Tibial nerve (tissue), 4 donors: Measurements from ENCODE around the gene SYTL1. TPM values are rescaled to one million over a fixed set of nuclear protein-coding genes. Genes with fewer than 3 reads are reported as not detected.

Source experiments
- DNase-seq, 2 donors: peaks; one replicate each; pipeline ENCODE4 v3.0.0-alpha.2; 2019; ENCODE audit warnings: low spot score in 2 of 2
- H3K27ac ChIP-seq, 4 donors: fragments of 200-600 bp; sonication (generic) in 3 of 4; one replicate each; pipeline ENCODE4 v1.5.1; 2017 to 2019; ENCODE audit warnings: mild to moderate bottlenecking in 1 of 4
- H3K27me3 ChIP-seq, 2 donors: fragments of 200-600 bp; sonication (generic) in 1 of 2; one replicate each; pipeline versions ENCODE4 v1.5.1 to v1.6.0; 2017 to 2019
- H3K36me3 ChIP-seq, 3 donors: fragments of 200-600 bp; sonication (generic); one replicate each; pipeline ENCODE4 v1.5.1; 2018 to 2019
- H3K4me1 ChIP-seq, 4 donors: fragments of 200-600 bp; sonication (generic) in 3 of 4; one replicate each; pipeline ENCODE4 v1.5.1; 2017 to 2019
- H3K4me3 ChIP-seq, 4 donors: fragments of 200-600 bp; sonication (generic) in 3 of 4; one replicate each; pipeline ENCODE4 v1.5.1; 2017 to 2019; ENCODE audit warnings: mild to moderate bottlenecking in 1 of 4, moderate library complexity in 1 of 4
- H3K9me3 ChIP-seq, 4 donors: fragments of 200-600 bp; sonication (generic) in 3 of 4; one replicate each; pipeline ENCODE4 v1.5.1; 2017 to 2019
- CTCF ChIP-seq, 5 experiments: fragments of 200-600 bp in 3 of 5; fragments of 450-650 bp in 2 of 5; sonication (generic) in 3 of 5; IDR thresholded peaks; one replicate each; pipeline ENCODE4 v1.5.1; 2016 to 2019; ENCODE audit warnings: antibody characterized with exemption in 5 of 5, mild to moderate bottlenecking in 3 of 5, moderate library complexity in 2 of 5
- EP300 ChIP-seq, 2 donors: sonication (generic); formaldehyde crosslinking; IDR thresholded peaks; one replicate each; pipeline ENCODE4 v1.6.1; 2017; ENCODE audit warnings: antibody characterized with exemption in 2 of 2, mild to moderate bottlenecking in 1 of 2
- POLR2A ChIP-seq, 2 donors: fragments of 450-650 bp; IDR thresholded peaks; one replicate each; pipeline ENCODE4 v1.6.1; 2017; ENCODE audit warnings: antibody characterized with exemption in 2 of 2, mild to moderate bottlenecking in 2 of 2, moderate library complexity in 2 of 2
- WGBS, 2 donors: methylation state at CpG; one replicate each; pipeline ENCODE4 v1.1.5; 2018; 5-methylcytosine and 5-hydroxymethylcytosine counted together
- small RNA-seq: library from RNA; depleted of rRNA; stranded (forward); fragments of <200 nt; gene quantifications from one replicate; pipeline ENCODE3, GENCODE V24; 2016
- total RNA-seq, 4 donors: library from RNA; depleted of rRNA; stranded (reverse); fragments of >200 nt; gene quantifications; one replicate each; pipeline ENCODE4 v1.1.0, GENCODE V29; 2016

Gene SYTL1
- total RNA-seq, 4 donors from 2014 or later: 1.2 to 2.7 (median 1.7) TPM

GRCh38 chr1:27403065-27403726 lies 61.4 kb downstream of the SYTL1 start:
- peak; percentile 58 to 62 for DNase-seq
- Histone ChIP-seq H3K27ac (peak overlapping the region; percentile 66 to 90 (median 82)), H3K4me1 (peaks cover 0 to 85% (median 41%) of the 10 kb centered on the region in 4 donors)

More at GRCh38 chr1:27403065-27403726, 61.4 kb downstream of the SYTL1 start:
- H3K27me3 ChIP-seq: no peaks in the 10 kb centered on the region
- H3K36me3 ChIP-seq: peaks cover 4 to 24% (median 13%) of the 10 kb centered on the region in 3 donors
- peak overlapping the region in 2 of 4 donors; percentile 7 to 15 for H3K4me3 ChIP-seq
- 12 to 29% methylated on average over 17 to 22 of the region's 24 CpGs for WGBS, 2 donors
- peak in 1 of 2 donors; percentile 58 for TF ChIP-seq EP300 (IDR thresholded peaks at IDR 0.05)
- TF ChIP-seq CTCF (IDR thresholded peaks at IDR 0.05): peak in 2 of 5 experiments; percentile 16 to 28
- TF ChIP-seq POLR2A (IDR thresholded peaks at IDR 0.05): peak in 1 of 2 donors; percentile 15
- H3K9me3 ChIP-seq: no peaks in the 10 kb centered on the region

Small RNA genes within 50 kb of the gene (small RNA-seq; reads per million reads assigned to genes)
- not detected for gene RNU6-48P

Other genes starting within 250 kb of the SYTL1 start
- 10 to 100 TPM in 1 of 4 donors, 1 to 10 TPM in 3; 5.9 to 21.9 (median 7.8) TPM for gene SLC9A1, start 186.9 kb upstream of the SYTL1 start, total RNA-seq
- gene WDTC1, start 107.4 kb upstream of the SYTL1 start, total RNA-seq: 10 to 100 TPM; 33.0 to 51.0 (median 38.4) TPM
- 10 to 100 TPM; 21.4 to 35.4 (median 27.5) TPM for gene TMEM222, start 19.9 kb upstream of the SYTL1 start, total RNA-seq
- gene MAP3K6, start 24.9 kb downstream of the SYTL1 start, total RNA-seq: 100 to 1,000 TPM in 2 of 4 donors, 10 to 100 TPM in 2; 82.2 to 122 (median 101) TPM
- 1 to 10 TPM in 3 of 4 donors, not detected in 1; 2.5 to 8.7 (median 3.7) TPM for gene FCN3, start 32.8 kb downstream of the SYTL1 start, total RNA-seq
- not detected for gene CD164L2, start 41.3 kb downstream of the SYTL1 start, total RNA-seq
- not detected for gene GPR3, start 50.6 kb downstream of the SYTL1 start, total RNA-seq
- gene WASF2, start 148.1 kb downstream of the SYTL1 start, total RNA-seq: 10 to 100 TPM; 74.9 to 95.9 (median 83.4) TPM